ENCODE measurements around the gene DPH3. TPM values are rescaled to one million over a fixed set of nuclear protein-coding genes. Genes with fewer than 3 reads are reported as not detected.
A peak's percentile ranks its signal among the peaks of the same experiment; 100 is the strongest.

The DPH3 gene
- total and polyA plus RNA-seq, 7 donors = 23.5 to 108 (median 51.4) TPM

GRCh38 chr3:16304061-16305010, 39.6 kb upstream of the DPH3 start:
- DNase-seq = no peak
- H3K27me3 ChIP-seq (ENCODE audit: insufficient read depth in 3 of 3, low read length in 2 of 3) = no peaks in the 10 kb centered on the region
- WGBS, 3 donors = 96 to 100% (median 99%) methylated on average over 2 of the region's 2 CpGs
- no peak overlapping the region for H3K27ac ChIP-seq
- no peaks in the 10 kb centered on the region for H3K9me3 ChIP-seq
- TF ChIP-seq, protein P1, sequence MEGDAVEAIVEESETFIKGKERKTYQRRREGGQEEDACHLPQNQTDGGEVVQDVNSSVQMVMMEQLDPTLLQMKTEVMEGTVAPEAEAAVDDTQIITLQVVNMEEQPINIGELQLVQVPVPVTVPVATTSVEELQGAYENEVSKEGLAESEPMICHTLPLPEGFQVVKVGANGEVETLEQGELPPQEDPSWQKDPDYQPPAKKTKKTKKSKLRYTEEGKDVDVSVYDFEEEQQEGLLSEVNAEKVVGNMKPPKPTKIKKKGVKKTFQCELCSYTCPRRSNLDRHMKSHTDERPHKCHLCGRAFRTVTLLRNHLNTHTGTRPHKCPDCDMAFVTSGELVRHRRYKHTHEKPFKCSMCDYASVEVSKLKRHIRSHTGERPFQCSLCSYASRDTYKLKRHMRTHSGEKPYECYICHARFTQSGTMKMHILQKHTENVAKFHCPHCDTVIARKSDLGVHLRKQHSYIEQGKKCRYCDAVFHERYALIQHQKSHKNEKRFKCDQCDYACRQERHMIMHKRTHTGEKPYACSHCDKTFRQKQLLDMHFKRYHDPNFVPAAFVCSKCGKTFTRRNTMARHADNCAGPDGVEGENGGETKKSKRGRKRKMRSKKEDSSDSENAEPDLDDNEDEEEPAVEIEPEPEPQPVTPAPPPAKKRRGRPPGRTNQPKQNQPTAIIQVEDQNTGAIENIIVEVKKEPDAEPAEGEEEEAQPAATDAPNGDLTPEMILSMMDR (IDR thresholded peaks at IDR 0.05) = no peak
- H3K4me3 ChIP-seq = no peak overlapping the region
- peaks cover 8 to 53% of the 10 kb centered on the region in 2 donors for H3K36me3 ChIP-seq (ENCODE audit: insufficient read depth in 1 of 2, low read depth in 1 of 2)
- ATAC-seq = no peak
- peaks cover 10% of the 10 kb centered on the region for H3K4me1 ChIP-seq
- intact Hi-C loops (cut with DNase I) = no loop called here

DNA sequence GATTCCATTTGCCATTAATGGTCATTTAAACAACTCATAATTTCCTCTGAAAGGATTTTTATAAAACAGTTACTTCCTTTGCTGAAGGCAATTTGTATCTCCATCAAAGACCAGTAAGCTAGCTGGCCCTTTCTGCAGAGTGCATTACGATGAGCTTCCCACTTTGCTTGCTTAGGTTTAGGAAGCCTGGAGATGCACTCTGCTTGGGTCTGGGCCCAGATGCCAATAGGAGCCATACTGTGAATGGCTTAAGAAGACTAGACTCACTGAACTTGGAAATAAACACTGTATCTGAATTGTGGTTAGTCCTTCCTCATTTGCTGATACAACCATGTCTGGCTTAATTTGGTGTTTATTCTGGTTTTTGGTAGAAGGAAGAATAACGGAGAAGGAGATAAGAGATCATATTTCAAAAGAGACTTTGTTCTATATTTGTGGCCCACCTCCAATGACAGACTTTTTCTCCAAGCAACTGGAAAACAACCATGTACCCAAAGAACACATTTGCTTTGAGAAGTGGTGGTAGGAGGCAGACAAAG, 38.4 kb upstream of the DPH3 start:
- intact Hi-C loops (cut with DNase I) = no loop called here
- Histone ChIP-seq H3K27ac (no peak overlapping the region), H3K4me1 (peaks cover 10% of the 10 kb centered on the region), H3K4me3 (no peak overlapping the region), H3K36me3 (ENCODE audit: insufficient read depth in 1 of 2, low read depth in 1 of 2) (peaks cover 8 to 53% of the 10 kb centered on the region in 2 donors), H3K27me3 (ENCODE audit: insufficient read depth in 3 of 3, low read length in 2 of 3) (no peaks in the 10 kb centered on the region), H3K9me3 (no peaks in the 10 kb centered on the region)
- no peak for ATAC-seq
- TF ChIP-seq, protein P1 (IDR thresholded peaks at IDR 0.05) = no peak
- DNase-seq = no peak
- WGBS, 3 donors = 62 to 82% (median 74%) methylated on average over 2 of the region's 2 CpGs

GRCh38 chr3:16302082-16302631, 37.4 kb upstream of the DPH3 start:
- 61 to 68% (median 67%) methylated on average over 6 of the region's 6 CpGs for WGBS, 3 donors
- ATAC-seq (no peak), DNase-seq (no peak)
- H3K9me3 ChIP-seq = no peaks in the 10 kb centered on the region
- intact Hi-C loops (cut with DNase I) = no loop called here
- peaks cover 10% of the 10 kb centered on the region for H3K4me1 ChIP-seq
- H3K27ac ChIP-seq = no peak overlapping the region
- TF ChIP-seq, protein P1 (IDR thresholded peaks at IDR 0.05) = no peak
- no peaks in the 10 kb centered on the region for H3K27me3 ChIP-seq (ENCODE audit: insufficient read depth in 3 of 3, low read length in 2 of 3)
- peaks cover 8 to 47% of the 10 kb centered on the region in 2 donors for H3K36me3 ChIP-seq (ENCODE audit: insufficient read depth in 1 of 2, low read depth in 1 of 2)
- H3K4me3 ChIP-seq = no peak overlapping the region

DNA sequence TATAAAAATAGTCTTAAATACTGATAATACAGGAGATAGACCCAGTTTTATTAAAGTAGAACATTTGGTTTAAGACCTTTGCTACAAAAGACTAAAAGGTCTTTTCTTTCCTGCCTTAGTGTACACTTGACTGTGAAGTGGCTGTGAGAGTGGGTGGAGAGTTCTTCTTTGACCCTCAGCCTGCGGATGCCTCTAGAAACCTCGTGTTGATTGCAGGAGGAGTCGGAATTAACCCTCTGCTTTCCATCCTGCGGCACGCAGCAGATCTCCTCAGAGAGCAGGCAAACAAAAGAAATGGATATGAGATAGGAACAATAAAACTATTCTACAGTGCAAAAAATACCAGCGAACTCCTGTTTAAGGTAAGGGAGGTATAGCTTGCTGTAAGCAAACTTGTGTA, 36.8 kb upstream of the DPH3 start:
- H3K27ac ChIP-seq = peak overlapping the region; percentile 17
- H3K4me1 ChIP-seq = peaks cover 10% of the 10 kb centered on the region
- H3K9me3 ChIP-seq = no peaks in the 10 kb centered on the region
- WGBS, 3 donors = 58 to 67% (median 58%) methylated on average over 6 of the region's 6 CpGs
- ATAC-seq (no peak), DNase-seq (no peak)
- H3K36me3 ChIP-seq (ENCODE audit: insufficient read depth in 1 of 2, low read depth in 1 of 2) = peaks cover 8 to 41% of the 10 kb centered on the region in 2 donors
- H3K4me3 ChIP-seq = no peak overlapping the region
- no peaks in the 10 kb centered on the region for H3K27me3 ChIP-seq (ENCODE audit: insufficient read depth in 3 of 3, low read length in 2 of 3)
- intact Hi-C loops (cut with DNase I) = no loop called here
- TF ChIP-seq, protein P1 (IDR thresholded peaks at IDR 0.05) = no peak

All from psoas muscle (tissue), 8 donors.